ENCODE data around the gene ANXA5.

ANXA5 gene

GRCh38 chr4:121696581-121697461 is at the start of gene ANXA5:
Gene ANXA5 (minus strand): TSS chr4:121696980. CDS start chr4:121696589, 391 bp downstream.
- TF ChIP-seq NFIC (IDR thresholded peaks at IDR 0.05) (no peak; the same call in 1 of the 2 replicates), USF1 (IDR thresholded peaks at IDR 0.05) (no peak), TEAD4 (IDR thresholded peaks at IDR 0.05) (peak; percentile 12; the same call in 1 of the 2 replicates), FOXM1 (IDR thresholded peaks at IDR 0.05; ENCODE audit: borderline replicate concordance, low read depth) (peak; percentile 36; the same call in 1 of the 2 replicates), ZBTB7A (IDR thresholded peaks at IDR 0.05; ENCODE audit: low read depth) (peak; percentile 30), MAX (IDR thresholded peaks at IDR 0.05) (peak; percentile 66), CREB1 (IDR thresholded peaks at IDR 0.05; ENCODE audit: low read depth) (no peak), TAF1 (IDR thresholded peaks at IDR 0.05; ENCODE audit: low read depth) (peak; percentile 89), CEBPB (IDR thresholded peaks at IDR 0.05) (no peak), RAD21 (IDR thresholded peaks at IDR 0.05; ENCODE audit: low read depth) (peak; percentile 59), EP300 (IDR thresholded peaks at IDR 0.05; ENCODE audit: borderline replicate concordance) (no peak), YY1 (IDR thresholded peaks at IDR 0.05; ENCODE audit: low read depth) (no peak; the same call in 1 of the 2 replicates), TCF12 (IDR thresholded peaks at IDR 0.05; ENCODE audit: low read depth) (no peak), REST (IDR thresholded peaks at IDR 0.05; ENCODE audit: low read depth) (peak; percentile 80), EGR1 (IDR thresholded peaks at IDR 0.05) (peak; percentile 95)

- TF ChIP-seq TCF12 (IDR thresholded peaks at IDR 0.05; ENCODE audit: low read depth) = no peak
- no peak for TF ChIP-seq USF1 (IDR thresholded peaks at IDR 0.05)
- no peak for TF ChIP-seq TEAD4 (IDR thresholded peaks at IDR 0.05)
- no peak for TF ChIP-seq FOXM1 (IDR thresholded peaks at IDR 0.05; ENCODE audit: borderline replicate concordance, low read depth)
- TF ChIP-seq CEBPB (IDR thresholded peaks at IDR 0.05) = no peak
- TF ChIP-seq TAF1 (IDR thresholded peaks at IDR 0.05; ENCODE audit: low read depth) = no peak
- TF ChIP-seq EGR1 (IDR thresholded peaks at IDR 0.05) = no peak
- no peak for TF ChIP-seq EP300 (IDR thresholded peaks at IDR 0.05; ENCODE audit: borderline replicate concordance)
- TF ChIP-seq NFIC (IDR thresholded peaks at IDR 0.05) = no peak
- no peak for TF ChIP-seq RAD21 (IDR thresholded peaks at IDR 0.05; ENCODE audit: low read depth)
- TF ChIP-seq REST (IDR thresholded peaks at IDR 0.05; ENCODE audit: low read depth) = no peak
Observed at GRCh38 chr4:121742794-121743193, 46.0 kb upstream of the ANXA5 start.

GRCh38 chr4:121741751-121742150 is 45.0 kb upstream of the ANXA5 start:
- no peak for TF ChIP-seq YY1 (IDR thresholded peaks at IDR 0.05; ENCODE audit: low read depth)
- TF ChIP-seq CREB1 (IDR thresholded peaks at IDR 0.05; ENCODE audit: low read depth) = no peak
- no peak for TF ChIP-seq REST (IDR thresholded peaks at IDR 0.05; ENCODE audit: low read depth)
- no peak for TF ChIP-seq TEAD4 (IDR thresholded peaks at IDR 0.05)
- TF ChIP-seq NFIC (IDR thresholded peaks at IDR 0.05) = no peak
- no peak for TF ChIP-seq EP300 (IDR thresholded peaks at IDR 0.05; ENCODE audit: borderline replicate concordance)
- no peak for TF ChIP-seq RAD21 (IDR thresholded peaks at IDR 0.05; ENCODE audit: low read depth)

- no peak for TF ChIP-seq ZBTB7A (IDR thresholded peaks at IDR 0.05; ENCODE audit: low read depth)
- no peak for TF ChIP-seq USF1 (IDR thresholded peaks at IDR 0.05)
- TF ChIP-seq TEAD4 (IDR thresholded peaks at IDR 0.05) = no peak
- no peak for TF ChIP-seq TAF1 (IDR thresholded peaks at IDR 0.05; ENCODE audit: low read depth)
- TF ChIP-seq TCF12 (IDR thresholded peaks at IDR 0.05; ENCODE audit: low read depth) = no peak
- no peak for TF ChIP-seq FOXM1 (IDR thresholded peaks at IDR 0.05; ENCODE audit: borderline replicate concordance, low read depth)
Observed at GRCh38 chr4:121740796-121741409, 44.1 kb upstream of the ANXA5 start.

Data from Ishikawa (cell line).